Loucy (cell line): Measurements from ENCODE around the gene FRG1.

Source experiments
- EZH2phosphoT487 ChIP-seq: fragments of 200-600 bp; IDR thresholded peaks from 2 replicates; pipeline ENCODE4 v1.6.1; 2018; ENCODE audit warnings: antibody characterized with exemption, mild to moderate bottlenecking, moderate library complexity, borderline replicate concordance
- TF ChIP-seq, protein P1 (sequence below): fragments of 200-600 bp; sonication (generic); conservative IDR thresholded peaks from 2 replicates; pipeline ENCODE4 v1.5.1; 2014; ENCODE audit warnings: mild to moderate bottlenecking, antibody characterized with exemption, low read length

- TF ChIP-seq, protein P1, sequence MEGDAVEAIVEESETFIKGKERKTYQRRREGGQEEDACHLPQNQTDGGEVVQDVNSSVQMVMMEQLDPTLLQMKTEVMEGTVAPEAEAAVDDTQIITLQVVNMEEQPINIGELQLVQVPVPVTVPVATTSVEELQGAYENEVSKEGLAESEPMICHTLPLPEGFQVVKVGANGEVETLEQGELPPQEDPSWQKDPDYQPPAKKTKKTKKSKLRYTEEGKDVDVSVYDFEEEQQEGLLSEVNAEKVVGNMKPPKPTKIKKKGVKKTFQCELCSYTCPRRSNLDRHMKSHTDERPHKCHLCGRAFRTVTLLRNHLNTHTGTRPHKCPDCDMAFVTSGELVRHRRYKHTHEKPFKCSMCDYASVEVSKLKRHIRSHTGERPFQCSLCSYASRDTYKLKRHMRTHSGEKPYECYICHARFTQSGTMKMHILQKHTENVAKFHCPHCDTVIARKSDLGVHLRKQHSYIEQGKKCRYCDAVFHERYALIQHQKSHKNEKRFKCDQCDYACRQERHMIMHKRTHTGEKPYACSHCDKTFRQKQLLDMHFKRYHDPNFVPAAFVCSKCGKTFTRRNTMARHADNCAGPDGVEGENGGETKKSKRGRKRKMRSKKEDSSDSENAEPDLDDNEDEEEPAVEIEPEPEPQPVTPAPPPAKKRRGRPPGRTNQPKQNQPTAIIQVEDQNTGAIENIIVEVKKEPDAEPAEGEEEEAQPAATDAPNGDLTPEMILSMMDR = no peak
- no peak for TF ChIP-seq EZH2phosphoT487
Measured at GRCh38 chr4:189988877-189989431, 48.3 kb downstream of the FRG1 start.
